ENCODE measurements around the gene PTP4A2.

The PTP4A2 gene

GRCh38 chr1:31938184-31938975 lies at the start of gene PTP4A2:
TSS of gene PTP4A2 (minus strand) at chr1:31938368. CDS start at chr1:31919065, 19,303 bp downstream.
- peak; percentile 94 to 96 (median 95) for DNase-seq

- peak; percentile 70 to 94 (median 75) for DNase-seq
Measured at GRCh38 chr1:31987135-31987619, 49.0 kb upstream of the PTP4A2 start.

- peak in 2 of 3 experiments; percentile 47 to 77 for DNase-seq
Measured at GRCh38 chr1:31985430-31985829, 47.3 kb upstream of the PTP4A2 start.

DNA sequence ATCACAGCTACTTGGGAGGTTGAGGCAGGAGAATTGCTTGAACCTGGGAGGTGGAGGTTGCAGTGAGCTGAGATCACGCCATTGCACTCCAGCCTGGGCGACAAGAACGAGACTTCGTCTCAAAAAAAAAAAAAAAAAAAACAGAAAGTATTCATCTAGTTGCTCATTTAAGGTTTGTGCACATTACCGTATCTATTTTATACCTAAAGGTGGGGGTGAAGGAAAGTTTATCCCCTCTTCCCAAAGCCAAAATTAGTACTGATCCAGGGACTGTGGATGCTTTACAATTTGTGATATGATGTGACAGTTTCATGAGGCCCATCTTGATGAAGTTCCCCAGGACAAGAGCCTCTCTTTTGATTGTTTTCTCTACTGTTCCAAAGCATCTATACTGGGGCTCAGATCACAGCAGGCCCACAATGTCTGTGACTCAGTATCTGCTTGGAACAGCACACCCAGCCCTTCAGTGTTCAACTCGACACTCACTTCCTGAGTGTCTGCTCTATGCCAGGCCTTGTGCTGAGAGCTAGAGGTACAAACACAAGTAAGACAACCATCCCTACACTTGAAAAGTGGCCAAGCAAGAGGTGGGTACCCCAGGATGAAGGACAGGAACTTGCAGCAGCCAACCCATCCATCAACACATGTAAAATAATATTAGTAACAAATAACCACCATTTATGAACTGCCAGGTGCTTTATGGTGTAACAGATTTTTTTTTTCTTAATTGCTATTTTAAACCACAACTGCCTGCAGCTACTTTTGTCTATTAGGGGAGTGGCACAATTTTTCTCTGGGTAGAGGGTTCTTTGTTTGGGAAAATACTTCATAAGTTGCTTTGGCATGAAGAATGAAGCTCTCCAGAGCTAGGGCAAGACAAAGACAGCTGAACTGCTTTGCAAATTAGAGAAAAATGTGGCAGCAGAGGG lies 46.5 kb upstream of the PTP4A2 start:
- peak; percentile 20 to 77 (median 52) for DNase-seq

- DNase-seq, result peak in 2 of 3 experiments; percentile 26 to 58
Measured at GRCh38 chr1:31981972-31982371, 43.8 kb upstream of the PTP4A2 start.

GRCh38 chr1:31981456-31981839 lies 43.3 kb upstream of the PTP4A2 start:
- DNase-seq, result no peak

- DNase-seq, result no peak
Measured at GRCh38 chr1:31980835-31981455, 42.8 kb upstream of the PTP4A2 start.

DNA sequence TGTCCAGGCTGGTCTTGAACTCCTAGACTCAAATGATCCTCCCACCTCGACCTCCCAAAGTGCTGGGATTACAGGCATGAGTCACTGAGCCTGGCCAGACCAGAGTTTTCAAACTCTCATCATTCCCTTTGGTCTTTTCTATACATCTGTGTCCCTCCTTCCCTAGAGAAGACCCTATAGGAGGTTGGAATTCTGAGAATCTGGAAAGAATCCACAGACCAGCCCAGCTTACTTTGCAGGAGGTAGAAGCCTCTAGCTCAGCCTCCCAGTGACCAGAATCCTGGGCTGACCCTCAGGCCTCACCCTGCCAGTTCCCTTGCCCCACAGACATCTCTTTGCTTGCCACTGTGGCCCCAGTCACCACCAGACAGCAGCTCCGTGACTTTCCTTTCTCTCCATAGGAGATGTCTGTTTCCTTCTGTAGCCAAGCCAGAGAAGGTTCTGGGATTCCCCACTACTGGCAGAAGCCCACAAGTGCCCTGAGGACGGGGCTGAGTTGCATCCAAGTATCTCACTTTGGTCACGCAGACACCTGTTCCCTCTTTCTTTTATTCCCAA lies 40.8 kb upstream of the PTP4A2 start:
- no peak for DNase-seq

DNA sequence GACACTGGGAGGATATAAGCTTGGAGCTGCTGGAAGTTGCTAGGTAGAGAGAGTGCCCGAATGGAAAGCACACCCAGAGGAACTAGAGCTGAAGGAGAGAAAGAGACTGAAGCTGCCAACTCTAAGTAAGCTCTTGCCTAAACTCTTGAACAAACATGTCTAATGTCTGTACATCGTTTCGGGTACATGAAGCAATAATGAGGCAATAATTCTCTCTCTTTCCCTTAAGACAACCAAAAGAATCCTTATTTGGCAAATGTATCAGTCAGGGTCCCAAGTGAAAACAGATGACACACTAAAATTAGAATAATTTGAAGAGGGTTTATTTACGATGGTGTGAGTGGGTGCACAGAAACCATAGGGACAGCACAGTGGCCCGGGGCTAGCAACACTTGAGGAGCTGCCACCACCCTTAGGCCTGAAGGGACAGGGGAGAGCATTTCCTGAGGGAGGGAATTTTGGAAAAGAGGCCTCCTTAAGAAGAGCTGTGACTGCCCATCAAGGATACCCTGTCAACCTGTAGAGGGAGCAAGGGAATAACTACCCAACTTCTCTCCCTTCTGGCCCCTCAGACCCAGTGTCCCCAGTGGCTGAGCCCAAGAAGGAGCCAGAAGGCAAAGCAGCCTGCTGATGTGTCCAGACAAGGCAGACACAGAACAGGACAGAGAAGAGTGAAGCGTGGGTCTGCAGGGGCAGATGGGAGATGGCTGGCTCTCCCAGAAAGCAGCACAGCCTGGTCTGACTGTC lies 39.4 kb upstream of the PTP4A2 start:
- peak in 1 of 3 experiments; percentile 43 for DNase-seq

DNA sequence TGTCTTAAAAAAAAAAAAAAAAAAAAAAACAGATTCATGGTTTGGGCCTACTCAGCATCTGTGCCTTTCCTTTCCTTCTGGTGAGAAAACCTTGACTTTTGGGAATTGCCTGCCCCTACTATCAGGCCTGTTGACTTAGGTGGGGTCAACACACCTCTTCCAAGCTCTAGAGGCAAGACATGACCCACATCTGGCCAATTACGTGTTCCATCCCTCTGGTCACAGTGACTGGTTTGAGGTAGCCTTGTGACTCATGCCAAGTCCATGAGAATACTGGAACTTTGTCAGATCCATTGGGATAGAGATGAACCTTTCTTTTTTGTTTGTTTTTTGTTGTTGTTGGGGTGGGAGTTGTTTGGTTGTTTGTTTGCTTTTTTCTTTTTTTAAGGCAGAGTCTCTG lies 38.2 kb upstream of the PTP4A2 start:
- DNase-seq, result no peak

GRCh38 chr1:31970873-31971272 lies 32.7 kb upstream of the PTP4A2 start:
- DNase-seq, result no peak

- DNase-seq, result no peak
Measured at GRCh38 chr1:31961536-31961935, 23.4 kb upstream of the PTP4A2 start.

GRCh38 chr1:31959521-31960340 lies 21.6 kb upstream of the PTP4A2 start:
- no peak for DNase-seq

GRCh38 chr1:31957701-31958674 lies 19.8 kb upstream of the PTP4A2 start:
- DNase-seq, result no peak

- DNase-seq, result no peak
Measured at GRCh38 chr1:31955917-31956736, 18.0 kb upstream of the PTP4A2 start.

DNA sequence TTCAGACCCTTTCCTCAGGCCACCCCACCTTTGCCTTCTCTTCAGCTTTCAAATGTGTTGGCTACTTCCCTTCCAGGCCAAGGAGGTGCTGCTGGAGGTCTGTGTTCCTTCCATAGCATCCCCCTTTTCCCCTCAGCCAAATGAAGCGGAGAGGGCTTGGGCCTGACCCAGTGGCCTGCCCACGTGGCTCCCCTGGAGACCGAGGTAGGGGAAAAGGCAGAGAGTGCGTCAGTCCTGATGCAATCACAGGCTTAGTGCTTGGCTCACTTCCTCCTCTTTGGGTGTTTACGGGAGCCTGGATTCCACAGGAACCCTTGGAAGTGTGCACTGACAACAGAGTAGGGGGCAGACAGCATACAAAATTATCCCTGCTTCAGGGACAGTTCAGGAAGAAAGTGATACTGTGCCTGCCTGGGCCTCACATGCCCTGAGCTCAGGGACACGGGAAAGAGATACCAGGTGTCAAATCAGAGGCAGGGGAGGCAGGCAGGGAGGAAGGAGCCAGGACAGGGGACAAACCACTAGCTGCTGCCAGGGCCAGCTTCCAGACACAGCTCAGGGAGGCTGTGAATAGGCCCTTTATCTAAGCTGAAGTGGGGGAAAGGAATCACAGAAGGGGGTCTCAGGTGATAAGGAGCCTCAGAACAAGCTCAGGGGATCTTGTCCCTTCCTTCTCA lies 16.6 kb upstream of the PTP4A2 start:
- no peak for DNase-seq

DNA sequence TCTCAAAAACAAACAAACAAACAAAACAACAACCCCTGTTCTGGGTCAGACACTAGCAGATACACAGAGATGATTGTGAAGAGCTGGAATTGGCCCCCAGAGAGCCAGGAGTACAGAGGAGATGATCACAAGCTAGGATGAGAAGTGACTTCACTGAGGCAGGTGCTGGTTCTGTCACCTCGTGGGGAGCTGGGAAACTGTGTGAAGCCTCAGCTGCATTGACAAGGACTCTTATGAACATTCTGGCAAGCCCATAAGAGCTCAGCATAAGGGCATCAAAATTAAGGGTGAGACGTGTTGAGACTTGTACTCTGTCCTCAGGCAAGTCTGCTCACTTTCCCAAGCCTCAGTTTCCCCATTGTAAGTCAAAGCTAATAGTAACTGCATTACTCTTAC lies 14.7 kb upstream of the PTP4A2 start:
- DNase-seq, result no peak

- no peak for DNase-seq
Measured at GRCh38 chr1:31951276-31951675, 13.1 kb upstream of the PTP4A2 start.
